22Rv1 (cell line): Measurements from ENCODE around the gene GRAP.

Experiments used
- CTCF ChIP-seq: fragments of 450-650 bp; IDR thresholded peaks from 2 replicates; pipeline ENCODE4 v1.5.1; 2017; ENCODE audit warnings: mild to moderate bottlenecking
- ZFX ChIP-seq: fragments of 450-650 bp; IDR thresholded peaks from 2 replicates; pipeline ENCODE4 v1.6.1; 2017; ENCODE audit warnings: antibody characterized with exemption, borderline replicate concordance

DNA sequence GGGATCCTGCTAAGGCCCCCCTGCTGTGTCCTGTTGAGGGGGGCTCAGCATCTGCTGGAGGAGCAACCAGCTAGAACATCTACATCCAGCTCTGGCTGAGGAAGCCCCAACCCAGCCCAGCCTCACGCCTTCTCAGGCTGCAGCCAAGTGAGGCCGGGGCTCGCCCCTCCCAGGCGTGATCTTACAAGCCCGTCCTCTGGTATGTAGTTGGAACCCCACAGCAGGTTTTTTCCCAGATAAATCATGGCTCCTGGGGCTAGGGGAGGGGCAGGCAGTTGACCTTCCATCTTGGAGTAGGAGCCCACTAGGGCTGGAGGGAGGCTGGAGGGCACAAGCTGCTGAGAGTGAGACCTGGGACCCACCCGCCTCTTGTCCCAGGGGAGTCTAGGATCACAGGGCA, 46.8 kb downstream of the GRAP start:
- TF ChIP-seq CTCF (no peak), ZFX (no peak)
